ENCODE data around the gene EREG. TPM values are rescaled to one million over a fixed set of nuclear protein-coding genes. Genes with fewer than 3 reads are reported as not detected.
A peak's percentile ranks its signal among the peaks of the same experiment; 100 is the strongest.

The EREG gene
- polyA plus RNA-seq, 2 of the 4 experiments (the other 2 are of a cell fraction) = 34.0 to 102 TPM

DNA sequence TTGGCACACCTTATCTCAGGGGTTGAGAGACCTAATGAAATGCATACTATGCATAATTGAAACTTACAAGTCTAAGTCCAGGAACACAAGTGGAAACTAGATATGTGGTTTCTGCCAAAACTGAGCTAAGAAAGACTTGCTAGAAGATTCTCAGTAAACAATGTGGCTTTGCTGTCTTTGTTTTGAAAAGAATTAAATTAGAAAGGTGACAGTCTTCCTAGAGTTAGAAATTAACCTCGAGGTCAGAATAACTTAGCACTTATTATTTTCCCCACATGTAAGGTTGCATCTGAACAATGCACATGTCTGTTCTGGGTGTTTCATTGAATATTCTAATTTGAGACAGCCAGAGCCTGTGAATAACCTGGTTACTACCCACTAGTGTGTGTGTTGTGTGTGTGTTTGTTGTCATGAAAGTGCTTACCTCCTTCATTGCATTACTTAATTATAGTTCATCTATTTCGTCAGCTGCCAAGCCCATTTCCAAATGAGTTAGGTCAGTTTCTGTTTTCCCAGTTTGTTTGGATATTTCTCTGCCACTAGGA lies 1.5 kb downstream of the EREG start:
- Histone ChIP-seq H3K9me3 (no peaks in the 10 kb centered on the region), H3K27ac (peak overlapping the region; percentile 76 to 90), H3K4me3 (peak overlapping the region; percentile 69), H3K4me2 (peak overlapping the region; percentile 82), H3K4me1 (peaks cover 54% of the 10 kb centered on the region)
- ATAC-seq (no peak), DNase-seq (ENCODE audit: low read depth in 1 of 2, low spot score in 1 of 2) (no peak), FAIRE-seq (no peak)
- WGBS (ENCODE audit: missing lambda C conversion rate) = 0% methylated on average over 2 of the region's 2 CpGs
- TF ChIP-seq MAFK (IDR thresholded peaks at IDR 0.05; ENCODE audit: partially characterized antibody) (peak; percentile 61), CBX2 (IDR thresholded peaks at IDR 0.05; ENCODE audit: borderline replicate concordance, low read depth) (no peak), TP53 (CRISPR knock-in tag; IDR thresholded peaks at IDR 0.05) (no peak)
- ChIA-PET POLR2A (interaction anchor here (1.6 kb wide), 1 partner anchor 79 kb away, joined by 7 read pairs; the partner anchor contains the start of gene AREG), CTCF (interaction anchor here (0.7 to 1.0 kb wide), 2 partner anchors 11 to 165 kb away, joined by 3 to 4 read pairs; no protein-coding TSS in a partner anchor)

DNA sequence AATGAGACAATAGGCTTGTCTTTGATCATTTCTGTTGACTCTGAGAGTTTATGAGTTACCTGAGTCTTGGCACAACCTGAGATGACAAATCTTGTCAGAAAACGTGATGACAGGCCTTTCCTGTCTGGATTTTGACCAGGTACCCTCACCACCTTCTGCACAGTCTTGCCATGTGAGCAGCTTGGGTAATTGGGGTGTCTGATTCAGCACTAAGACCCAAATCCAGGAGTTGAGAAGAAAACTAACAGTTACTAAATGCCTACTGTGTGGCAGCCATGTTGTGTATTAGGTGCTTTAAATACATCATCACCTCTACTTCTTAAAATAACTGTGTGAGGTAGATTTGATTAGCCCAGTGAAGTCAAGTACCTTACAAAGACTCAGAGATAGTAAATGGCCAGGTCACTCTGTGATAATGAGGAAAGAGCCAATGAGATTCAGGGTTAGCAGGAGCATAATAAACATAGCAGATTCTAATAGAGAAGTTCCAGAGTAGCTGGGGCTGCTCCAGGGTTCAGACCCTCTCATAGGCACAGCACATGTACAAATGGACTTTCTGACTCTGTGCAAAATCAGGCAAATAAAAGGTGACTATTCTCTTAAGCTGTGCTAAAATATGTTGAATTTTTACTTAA lies 2.8 kb downstream of the EREG start:
- WGBS (ENCODE audit: missing lambda C conversion rate) = 6% methylated on average over 1 of the region's 1 CpG
- H3K4me3 ChIP-seq = peak overlapping the region; percentile 69
- H3K4me1 ChIP-seq = peaks cover 56% of the 10 kb centered on the region
- CTCF ChIA-PET = interaction anchor here (1.0 to 1.4 kb wide), 2 partner anchors 47 to 308 kb away, joined by 4 read pairs; no protein-coding TSS in a partner anchor
- ATAC-seq = peak in 1 of 2 experiments; percentile 5; a peak in 2 of 6 replicates
- POLR2A ChIA-PET = no interaction called here
- H3K27ac ChIP-seq = peak overlapping the region; percentile 76 to 83
- H3K4me2 ChIP-seq = peak overlapping the region; percentile 82
- DNase-seq (ENCODE audit: low read depth in 1 of 2, low spot score in 1 of 2) = no peak
- H3K9me3 ChIP-seq = no peaks in the 10 kb centered on the region
- TF ChIP-seq, protein P1, sequence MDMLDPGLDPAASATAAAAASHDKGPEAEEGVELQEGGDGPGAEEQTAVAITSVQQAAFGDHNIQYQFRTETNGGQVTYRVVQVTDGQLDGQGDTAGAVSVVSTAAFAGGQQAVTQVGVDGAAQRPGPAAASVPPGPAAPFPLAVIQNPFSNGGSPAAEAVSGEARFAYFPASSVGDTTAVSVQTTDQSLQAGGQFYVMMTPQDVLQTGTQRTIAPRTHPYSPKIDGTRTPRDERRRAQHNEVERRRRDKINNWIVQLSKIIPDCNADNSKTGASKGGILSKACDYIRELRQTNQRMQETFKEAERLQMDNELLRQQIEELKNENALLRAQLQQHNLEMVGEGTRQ (IDR thresholded peaks at IDR 0.05) = no peak
- TF ChIP-seq JUN (IDR thresholded peaks at IDR 0.05) = 0 out of 5 replicates have a peak, but pooled peaks of 1 of the 2 experiments have one; percentile 33
- no peak for TF ChIP-seq GATA3 (IDR thresholded peaks at IDR 0.05; ENCODE audit: borderline replicate concordance)
- TF ChIP-seq, protein P2, sequence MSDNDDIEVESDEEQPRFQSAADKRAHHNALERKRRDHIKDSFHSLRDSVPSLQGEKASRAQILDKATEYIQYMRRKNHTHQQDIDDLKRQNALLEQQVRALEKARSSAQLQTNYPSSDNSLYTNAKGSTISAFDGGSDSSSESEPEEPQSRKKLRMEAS (IDR thresholded peaks at IDR 0.05) = 0 out of 2 replicates have a peak, but pooled peaks have one; percentile 1
- no peak for FAIRE-seq

DNA sequence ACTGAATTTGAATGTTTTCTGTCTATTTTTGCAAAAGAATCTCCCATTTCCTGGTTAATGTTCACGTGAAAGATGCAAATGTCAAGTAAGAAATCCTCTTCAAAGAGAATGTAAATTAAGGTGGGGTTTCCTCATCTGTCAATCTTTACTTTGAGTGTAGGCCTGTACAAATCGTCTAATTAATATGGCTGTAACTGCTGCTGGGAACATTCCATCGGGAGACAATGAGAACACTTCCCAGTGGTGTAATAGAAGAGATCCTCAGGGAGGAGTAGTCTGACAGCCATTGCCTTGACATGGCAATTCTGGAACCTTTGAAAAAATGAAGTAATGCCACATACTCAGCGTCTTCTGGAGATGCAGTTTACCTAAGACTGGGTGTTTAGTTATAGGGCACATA lies 3.7 kb downstream of the EREG start:
- WGBS (ENCODE audit: missing lambda C conversion rate) = 0% methylated on average over 4 of the region's 4 CpGs
- peak overlapping the region; percentile 69 for H3K4me3 ChIP-seq
- peaks cover 60% of the 10 kb centered on the region for H3K4me1 ChIP-seq
- no peak for ATAC-seq
- ChIA-PET CTCF (interaction anchor here (1.0 to 1.4 kb wide), 2 partner anchors 48 to 307 kb away, joined by 4 read pairs; no protein-coding TSS in a partner anchor), POLR2A (no interaction called here)
- no peak for DNase-seq (ENCODE audit: low read depth in 1 of 2, low spot score in 1 of 2)
- H3K27ac ChIP-seq = peak overlapping the region; percentile 75 to 76
- no peak for FAIRE-seq
- peak overlapping the region; percentile 82 for H3K4me2 ChIP-seq
- H3K9me3 ChIP-seq = no peaks in the 10 kb centered on the region
- no peak for TF ChIP-seq HOXB13 (CRISPR knock-in tag; IDR thresholded peaks at IDR 0.05; ENCODE audit: low read depth)
- TF ChIP-seq PHF8 (IDR thresholded peaks at IDR 0.05; ENCODE audit: borderline replicate concordance, low read depth) = no peak
- TF ChIP-seq, protein P3, sequence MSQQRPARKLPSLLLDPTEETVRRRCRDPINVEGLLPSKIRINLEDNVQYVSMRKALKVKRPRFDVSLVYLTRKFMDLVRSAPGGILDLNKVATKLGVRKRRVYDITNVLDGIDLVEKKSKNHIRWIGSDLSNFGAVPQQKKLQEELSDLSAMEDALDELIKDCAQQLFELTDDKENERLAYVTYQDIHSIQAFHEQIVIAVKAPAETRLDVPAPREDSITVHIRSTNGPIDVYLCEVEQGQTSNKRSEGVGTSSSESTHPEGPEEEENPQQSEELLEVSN (IDR thresholded peaks at IDR 0.05; ENCODE audit: borderline replicate concordance, low read depth) = no peak
- TF ChIP-seq RARB (CRISPR knock-in tag; IDR thresholded peaks at IDR 0.05) = no peak
- TF ChIP-seq, protein P2 (IDR thresholded peaks at IDR 0.05) = no peak; the same call in 1 of the 2 replicates
- no peak for TF ChIP-seq EHMT2 (IDR thresholded peaks at IDR 0.05; ENCODE audit: low read depth)
- no peak for TF ChIP-seq MYC (IDR thresholded peaks at IDR 0.05; ENCODE audit: borderline replicate concordance, low read length)
- TF ChIP-seq, protein P4, sequence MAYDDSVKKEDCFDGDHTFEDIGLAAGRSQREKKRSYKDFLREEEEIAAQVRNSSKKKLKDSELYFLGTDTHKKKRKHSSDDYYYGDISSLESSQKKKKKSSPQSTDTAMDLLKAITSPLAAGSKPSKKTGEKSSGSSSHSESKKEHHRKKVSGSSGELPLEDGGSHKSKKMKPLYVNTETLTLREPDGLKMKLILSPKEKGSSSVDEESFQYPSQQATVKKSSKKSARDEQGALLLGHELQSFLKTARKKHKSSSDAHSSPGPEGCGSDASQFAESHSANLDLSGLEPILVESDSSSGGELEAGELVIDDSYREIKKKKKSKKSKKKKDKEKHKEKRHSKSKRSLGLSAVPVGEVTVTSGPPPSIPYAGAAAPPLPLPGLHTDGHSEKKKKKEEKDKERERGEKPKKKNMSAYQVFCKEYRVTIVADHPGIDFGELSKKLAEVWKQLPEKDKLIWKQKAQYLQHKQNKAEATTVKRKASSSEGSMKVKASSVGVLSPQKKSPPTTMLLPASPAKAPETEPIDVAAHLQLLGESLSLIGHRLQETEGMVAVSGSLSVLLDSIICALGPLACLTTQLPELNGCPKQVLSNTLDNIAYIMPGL (CRISPR knock-in tag; IDR thresholded peaks at IDR 0.05; ENCODE audit: borderline replicate concordance) = no peak
- TF ChIP-seq RCOR1 (IDR thresholded peaks at IDR 0.05; ENCODE audit: low read depth, low read length) = no peak
- TF ChIP-seq CHD4 (IDR thresholded peaks at IDR 0.05; ENCODE audit: borderline replicate concordance) = no peak
- no peak for TF ChIP-seq TP53 (CRISPR knock-in tag; IDR thresholded peaks at IDR 0.05)
- no peak for TF ChIP-seq SREBF2 (IDR thresholded peaks at IDR 0.05)
- no peak for TF ChIP-seq CBX8 (IDR thresholded peaks at IDR 0.05)
- TF ChIP-seq NFE2L2 (conservative IDR thresholded peaks at IDR 0.05; ENCODE audit: low read length) = no peak
- TF ChIP-seq CEBPB (IDR thresholded peaks at IDR 0.05) = no peak
- TF ChIP-seq HDAC2 (IDR thresholded peaks at IDR 0.05) = no peak

Data from A549 (cell line).